Measurements from ENCODE around the gene QDPR.
"Not testable (repeated sequence)": the region's sequence is repeated elsewhere in the genome, so short reads cannot be mapped to it uniquely, and the experiment has no call there.

The QDPR gene

GRCh38 chr4:17447056-17447455 is 64.8 kb downstream of the QDPR start:
- Histone ChIP-seq H4K12ac (ENCODE audit: low read depth, low read length) (no peak overlapping the region), H2BK120ac (ENCODE audit: insufficient read depth, low read length, poor library complexity) (no peak overlapping the region), H2BK5ac (ENCODE audit: low read depth, low read length, poor library complexity) (no peak overlapping the region), H3K4me1 (ENCODE audit: control insufficient read depth in 1 of 2, insufficient read depth in 2 of 2, low read length in 2 of 2) (no peaks in the 10 kb centered on the region), H3K18ac (ENCODE audit: low read length) (no peak overlapping the region), H3K9me3 (ENCODE audit: insufficient read depth, low read depth, low read length) (no peaks in the 10 kb centered on the region), H3K23ac (ENCODE audit: low read length) (no peak overlapping the region), H3K27ac (ENCODE audit: low read depth, low read length) (no peak overlapping the region), H2BK12ac (ENCODE audit: low read length) (no peak overlapping the region), H4K91ac (ENCODE audit: low read depth, low read length) (no peak overlapping the region), H2AK5ac (ENCODE audit: low read length) (no peak overlapping the region), H3K9ac (ENCODE audit: low read length) (no peak overlapping the region), H3K4me3 (ENCODE audit: low read depth, low read length) (no peak overlapping the region), H3K27me3 (ENCODE audit: insufficient read depth, low read length) (no peaks in the 10 kb centered on the region), H2AFZ (ENCODE audit: insufficient read depth, low read length, poor library complexity) (no peak overlapping the region), H3K79me2 (ENCODE audit: control insufficient read depth, insufficient read depth, low read length, poor library complexity) (no peaks in the 10 kb centered on the region), H3K4ac (ENCODE audit: low read depth, low read length) (no peak overlapping the region), H3K36me3 (ENCODE audit: control insufficient read depth in 1 of 2, insufficient read depth in 2 of 2, low read length in 2 of 2) (no peaks in the 10 kb centered on the region), H3K79me1 (ENCODE audit: low read length) (no peaks in the 10 kb centered on the region), H3K4me2 (ENCODE audit: low read length) (no peak overlapping the region), H4K8ac (ENCODE audit: low read depth, low read length) (no peak overlapping the region), H3K14ac (ENCODE audit: low read length) (no peak overlapping the region)
- DNase-seq = peak in 1 of 2 donors; percentile 74
- WGBS (ENCODE audit: extremely low coverage, insufficient coverage, insufficient read length) = no CpG with 5 or more reads among the region's 5 CpGs

DNA sequence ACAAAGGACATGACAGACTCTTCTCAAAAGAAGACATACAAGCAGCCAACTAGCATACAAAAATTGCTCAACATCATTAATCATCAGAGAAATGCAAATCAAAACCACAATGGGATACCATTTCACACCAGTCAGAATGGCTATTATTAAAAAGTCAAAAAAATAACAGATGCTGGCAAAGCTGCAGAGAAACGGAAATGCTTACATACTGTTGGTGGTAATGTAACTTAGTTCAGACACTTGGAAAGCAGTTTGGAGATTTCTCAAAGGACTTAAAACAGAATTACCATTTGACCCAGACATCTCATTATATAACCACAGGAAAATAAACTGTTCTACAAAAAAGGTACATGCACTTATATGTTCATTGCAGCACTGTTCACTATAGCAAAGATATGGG is 69.4 kb downstream of the QDPR start:
- not testable (repeated sequence) for H3K9me3 ChIP-seq (ENCODE audit: insufficient read depth, low read depth, low read length); H4K12ac ChIP-seq (ENCODE audit: low read depth, low read length); H3K4me2 ChIP-seq (ENCODE audit: low read length); H2BK120ac ChIP-seq (ENCODE audit: insufficient read depth, low read length, poor library complexity); H3K79me2 ChIP-seq (ENCODE audit: control insufficient read depth, insufficient read depth, low read length, poor library complexity); H4K91ac ChIP-seq (ENCODE audit: low read depth, low read length); H3K4ac ChIP-seq (ENCODE audit: low read depth, low read length); H2AFZ ChIP-seq (ENCODE audit: insufficient read depth, low read length, poor library complexity); H3K9ac ChIP-seq (ENCODE audit: low read length); H3K4me1 ChIP-seq (ENCODE audit: control insufficient read depth in 1 of 2, insufficient read depth in 2 of 2, low read length in 2 of 2); H2BK5ac ChIP-seq (ENCODE audit: low read depth, low read length, poor library complexity); H3K4me3 ChIP-seq (ENCODE audit: low read depth, low read length); DNase-seq; H3K14ac ChIP-seq (ENCODE audit: low read length); H2BK12ac ChIP-seq (ENCODE audit: low read length); H4K8ac ChIP-seq (ENCODE audit: low read depth, low read length); H3K27ac ChIP-seq (ENCODE audit: low read depth, low read length); H3K23ac ChIP-seq (ENCODE audit: low read length); H3K79me1 ChIP-seq (ENCODE audit: low read length); H3K27me3 ChIP-seq (ENCODE audit: insufficient read depth, low read length); H3K18ac ChIP-seq (ENCODE audit: low read length); H2AK5ac ChIP-seq (ENCODE audit: low read length); H3K36me3 ChIP-seq (ENCODE audit: control insufficient read depth in 1 of 2, insufficient read depth in 2 of 2, low read length in 2 of 2)
- no CpG with 5 or more reads among the region's 1 CpG for WGBS (ENCODE audit: extremely low coverage, insufficient coverage, insufficient read length)

GRCh38 chr4:17437396-17437795 is 74.5 kb downstream of the QDPR start:
- no peak overlapping the region for H2BK12ac ChIP-seq (ENCODE audit: low read length)
- H3K9me3 ChIP-seq (ENCODE audit: insufficient read depth, low read depth, low read length) = peaks cover 2% of the 10 kb centered on the region

GRCh38 chr4:17436750-17437090 is 75.2 kb downstream of the QDPR start:
- Histone ChIP-seq H3K36me3 (ENCODE audit: control insufficient read depth in 1 of 2, insufficient read depth in 2 of 2, low read length in 2 of 2) (no peaks in the 10 kb centered on the region), H4K12ac (ENCODE audit: low read depth, low read length) (no peak overlapping the region), H2AK5ac (ENCODE audit: low read length) (no peak overlapping the region), H2AFZ (ENCODE audit: insufficient read depth, low read length, poor library complexity) (no peak overlapping the region), H3K27me3 (ENCODE audit: insufficient read depth, low read length) (no peaks in the 10 kb centered on the region), H3K4me3 (ENCODE audit: low read depth, low read length) (no peak overlapping the region), H3K9ac (ENCODE audit: low read length) (no peak overlapping the region), H3K4ac (ENCODE audit: low read depth, low read length) (no peak overlapping the region), H2BK5ac (ENCODE audit: low read depth, low read length, poor library complexity) (no peak overlapping the region), H3K4me1 (ENCODE audit: control insufficient read depth in 1 of 2, insufficient read depth in 2 of 2, low read length in 2 of 2) (no peaks in the 10 kb centered on the region), H4K8ac (ENCODE audit: low read depth, low read length) (no peak overlapping the region), H3K79me2 (ENCODE audit: control insufficient read depth, insufficient read depth, low read length, poor library complexity) (no peaks in the 10 kb centered on the region), H2BK120ac (ENCODE audit: insufficient read depth, low read length, poor library complexity) (no peak overlapping the region), H3K27ac (ENCODE audit: low read depth, low read length) (no peak overlapping the region), H3K18ac (ENCODE audit: low read length) (no peak overlapping the region), H3K79me1 (ENCODE audit: low read length) (no peaks in the 10 kb centered on the region), H3K9me3 (ENCODE audit: insufficient read depth, low read depth, low read length) (peaks cover 2% of the 10 kb centered on the region), H3K23ac (ENCODE audit: low read length) (no peak overlapping the region), H4K91ac (ENCODE audit: low read depth, low read length) (no peak overlapping the region), H2BK12ac (ENCODE audit: low read length) (no peak overlapping the region), H3K14ac (ENCODE audit: low read length) (no peak overlapping the region), H3K4me2 (ENCODE audit: low read length) (no peak overlapping the region)
- no peak for DNase-seq
- WGBS (ENCODE audit: extremely low coverage, insufficient coverage, insufficient read length) = no CpG with 5 or more reads among the region's 28 CpGs

More at GRCh38 chr4:17437396-17437795, 74.5 kb downstream of the QDPR start:
- Histone ChIP-seq H4K12ac (ENCODE audit: low read depth, low read length) (no peak overlapping the region), H4K8ac (ENCODE audit: low read depth, low read length) (no peak overlapping the region), H3K23ac (ENCODE audit: low read length) (no peak overlapping the region), H4K91ac (ENCODE audit: low read depth, low read length) (no peak overlapping the region), H3K4ac (ENCODE audit: low read depth, low read length) (no peak overlapping the region), H3K79me2 (ENCODE audit: control insufficient read depth, insufficient read depth, low read length, poor library complexity) (no peaks in the 10 kb centered on the region), H3K4me3 (ENCODE audit: low read depth, low read length) (no peak overlapping the region), H3K9ac (ENCODE audit: low read length) (no peak overlapping the region), H3K14ac (ENCODE audit: low read length) (no peak overlapping the region), H3K79me1 (ENCODE audit: low read length) (no peaks in the 10 kb centered on the region), H2AK5ac (ENCODE audit: low read length) (no peak overlapping the region), H2BK120ac (ENCODE audit: insufficient read depth, low read length, poor library complexity) (no peak overlapping the region), H3K4me2 (ENCODE audit: low read length) (no peak overlapping the region), H3K4me1 (ENCODE audit: control insufficient read depth in 1 of 2, insufficient read depth in 2 of 2, low read length in 2 of 2) (no peaks in the 10 kb centered on the region), H2AFZ (ENCODE audit: insufficient read depth, low read length, poor library complexity) (no peak overlapping the region), H3K18ac (ENCODE audit: low read length) (no peak overlapping the region), H3K27ac (ENCODE audit: low read depth, low read length) (no peak overlapping the region), H3K27me3 (ENCODE audit: insufficient read depth, low read length) (no peaks in the 10 kb centered on the region), H2BK5ac (ENCODE audit: low read depth, low read length, poor library complexity) (no peak overlapping the region), H3K36me3 (ENCODE audit: control insufficient read depth in 1 of 2, insufficient read depth in 2 of 2, low read length in 2 of 2) (no peaks in the 10 kb centered on the region)
- no peak for DNase-seq
- no CpG with 5 or more reads among the region's 11 CpGs for WGBS (ENCODE audit: extremely low coverage, insufficient coverage, insufficient read length)
